ENCODE measurements around the gene ESR1. TPM values are rescaled to one million over a fixed set of nuclear protein-coding genes. Genes with fewer than 3 reads are reported as not detected.
A peak's percentile ranks its signal among the peaks of the same experiment; 100 is the strongest.

The ESR1 gene
- total RNA-seq, 1 donor from 2014 or later: 1.9 TPM

DNA sequence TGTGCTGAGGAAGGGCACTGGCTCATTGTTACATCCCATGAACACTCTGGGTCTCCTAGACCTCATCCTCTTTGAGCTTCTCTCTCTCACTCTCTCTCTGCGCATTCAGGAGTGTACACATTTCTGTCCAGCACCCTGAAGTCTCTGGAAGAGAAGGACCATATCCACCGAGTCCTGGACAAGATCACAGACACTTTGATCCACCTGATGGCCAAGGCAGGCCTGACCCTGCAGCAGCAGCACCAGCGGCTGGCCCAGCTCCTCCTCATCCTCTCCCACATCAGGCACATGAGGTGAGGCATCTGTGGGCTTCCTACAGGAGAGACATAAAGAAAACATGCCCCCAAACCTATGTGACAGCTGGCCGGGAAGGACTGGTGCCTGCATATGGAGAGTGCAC, 286.8 kb downstream of the ESR1 start:
- DNase-seq (ENCODE audit: low spot score): no peak

DNA sequence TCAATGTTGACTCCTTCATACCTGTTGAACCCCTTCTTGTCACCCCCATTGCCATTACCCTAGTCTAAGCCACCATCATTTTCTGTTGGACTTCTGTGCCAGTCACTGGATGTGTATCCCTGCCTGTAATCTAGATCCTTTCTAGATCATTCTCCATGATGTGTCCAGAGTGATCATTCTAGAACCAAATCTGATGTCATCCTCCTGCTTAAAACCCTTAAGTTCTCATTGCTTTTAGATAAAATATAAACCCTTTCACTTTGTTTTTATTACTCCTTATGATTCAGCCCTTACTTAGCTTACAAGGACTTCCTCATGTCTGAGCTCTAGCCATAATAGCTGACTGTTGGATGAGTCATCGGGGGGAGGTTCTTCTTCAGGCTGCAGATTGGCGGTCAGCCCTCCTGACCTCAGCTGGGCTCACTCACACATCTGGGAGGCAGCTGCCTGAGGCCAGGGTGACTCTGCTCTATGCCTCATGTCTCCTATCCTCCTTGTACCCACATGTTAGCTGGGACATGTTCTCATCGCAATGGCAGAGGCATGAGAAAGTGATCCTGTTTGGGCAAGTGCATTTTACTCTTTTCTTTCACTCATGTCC, 287.6 kb downstream of the ESR1 start:
- peak; percentile 74 for DNase-seq (ENCODE audit: low spot score)

DNA sequence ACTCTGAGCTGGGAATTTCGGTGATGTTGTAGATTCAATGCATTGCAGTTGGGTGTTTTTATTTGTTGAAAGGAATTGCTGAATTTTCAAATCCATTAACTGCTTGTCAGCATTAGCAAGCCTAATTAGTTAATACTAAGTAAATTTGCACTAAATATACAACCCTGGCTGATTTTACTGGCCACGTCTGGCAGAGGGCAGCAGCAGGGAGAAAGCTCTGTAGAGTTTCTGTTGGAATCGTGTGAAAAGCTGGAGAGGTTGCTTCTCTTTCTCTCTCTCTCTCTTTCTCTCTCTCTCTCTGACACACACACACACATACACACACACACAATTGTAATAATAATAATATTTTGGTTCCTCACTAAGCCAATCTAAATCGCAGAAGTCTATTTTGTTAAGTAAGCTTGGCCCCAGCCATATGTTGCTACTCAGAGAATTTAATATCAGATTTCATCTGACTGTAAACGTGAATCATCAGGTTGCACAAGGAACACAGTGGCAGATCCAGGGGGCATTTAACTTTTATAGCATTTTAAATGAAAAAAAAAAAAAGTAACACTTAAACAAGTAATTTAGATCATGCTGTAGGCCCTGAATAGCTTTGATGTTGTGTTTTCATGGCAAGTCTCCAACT, 289.5 kb downstream of the ESR1 start:
- no peak for DNase-seq (ENCODE audit: low spot score)

DNA sequence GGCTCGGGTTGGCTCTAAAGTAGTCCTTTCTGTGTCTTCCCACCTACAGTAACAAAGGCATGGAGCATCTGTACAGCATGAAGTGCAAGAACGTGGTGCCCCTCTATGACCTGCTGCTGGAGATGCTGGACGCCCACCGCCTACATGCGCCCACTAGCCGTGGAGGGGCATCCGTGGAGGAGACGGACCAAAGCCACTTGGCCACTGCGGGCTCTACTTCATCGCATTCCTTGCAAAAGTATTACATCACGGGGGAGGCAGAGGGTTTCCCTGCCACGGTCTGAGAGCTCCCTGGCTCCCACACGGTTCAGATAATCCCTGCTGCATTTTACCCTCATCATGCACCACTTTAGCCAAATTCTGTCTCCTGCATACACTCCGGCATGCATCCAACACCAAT, 291.2 kb downstream of the ESR1 start:
- no peak for DNase-seq (ENCODE audit: low spot score)

DNA sequence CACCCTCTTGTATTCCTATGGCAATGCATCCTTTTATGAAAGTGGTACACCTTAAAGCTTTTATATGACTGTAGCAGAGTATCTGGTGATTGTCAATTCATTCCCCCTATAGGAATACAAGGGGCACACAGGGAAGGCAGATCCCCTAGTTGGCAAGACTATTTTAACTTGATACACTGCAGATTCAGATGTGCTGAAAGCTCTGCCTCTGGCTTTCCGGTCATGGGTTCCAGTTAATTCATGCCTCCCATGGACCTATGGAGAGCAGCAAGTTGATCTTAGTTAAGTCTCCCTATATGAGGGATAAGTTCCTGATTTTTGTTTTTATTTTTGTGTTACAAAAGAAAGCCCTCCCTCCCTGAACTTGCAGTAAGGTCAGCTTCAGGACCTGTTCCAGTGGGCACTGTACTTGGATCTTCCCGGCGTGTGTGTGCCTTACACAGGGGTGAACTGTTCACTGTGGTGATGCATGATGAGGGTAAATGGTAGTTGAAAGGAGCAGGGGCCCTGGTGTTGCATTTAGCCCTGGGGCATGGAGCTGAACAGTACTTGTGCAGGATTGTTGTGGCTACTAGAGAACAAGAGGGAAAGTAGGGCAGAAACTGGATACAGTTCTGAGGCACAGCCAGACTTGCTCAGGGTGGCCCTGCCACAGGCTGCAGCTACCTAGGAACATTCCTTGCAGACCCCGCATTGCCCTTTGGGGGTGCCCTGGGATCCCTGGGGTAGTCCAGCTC, 292.1 kb downstream of the ESR1 start:
- DNase-seq (ENCODE audit: low spot score): no peak

DNA sequence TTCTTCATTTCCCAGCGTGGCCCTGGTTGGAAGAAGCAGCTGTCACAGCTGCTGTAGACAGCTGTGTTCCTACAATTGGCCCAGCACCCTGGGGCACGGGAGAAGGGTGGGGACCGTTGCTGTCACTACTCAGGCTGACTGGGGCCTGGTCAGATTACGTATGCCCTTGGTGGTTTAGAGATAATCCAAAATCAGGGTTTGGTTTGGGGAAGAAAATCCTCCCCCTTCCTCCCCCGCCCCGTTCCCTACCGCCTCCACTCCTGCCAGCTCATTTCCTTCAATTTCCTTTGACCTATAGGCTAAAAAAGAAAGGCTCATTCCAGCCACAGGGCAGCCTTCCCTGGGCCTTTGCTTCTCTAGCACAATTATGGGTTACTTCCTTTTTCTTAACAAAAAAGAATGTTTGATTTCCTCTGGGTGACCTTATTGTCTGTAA, 292.7 kb downstream of the ESR1 start:
- DNase-seq (ENCODE audit: low spot score): no peak

DNA sequence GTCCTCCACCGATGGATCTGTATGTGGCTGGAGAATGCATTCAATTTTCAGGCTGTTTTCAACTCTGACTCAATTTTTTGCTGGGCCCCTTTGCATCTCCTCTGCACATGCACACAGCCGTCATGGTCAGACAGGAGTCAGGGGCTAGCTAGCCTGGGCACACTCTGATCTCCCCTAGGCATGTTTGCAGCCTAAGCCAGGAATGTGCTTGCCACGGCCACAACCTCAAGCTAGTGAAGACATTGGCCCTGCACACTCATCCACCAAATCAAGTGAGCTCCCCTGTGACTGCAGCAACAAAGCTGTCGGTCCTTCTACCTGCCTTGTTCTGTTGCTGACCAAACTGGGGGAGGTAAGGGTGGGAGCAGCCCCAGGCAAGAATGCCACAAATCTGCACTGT, 300.5 kb downstream of the ESR1 start:
- no peak for DNase-seq (ENCODE audit: low spot score)

DNA sequence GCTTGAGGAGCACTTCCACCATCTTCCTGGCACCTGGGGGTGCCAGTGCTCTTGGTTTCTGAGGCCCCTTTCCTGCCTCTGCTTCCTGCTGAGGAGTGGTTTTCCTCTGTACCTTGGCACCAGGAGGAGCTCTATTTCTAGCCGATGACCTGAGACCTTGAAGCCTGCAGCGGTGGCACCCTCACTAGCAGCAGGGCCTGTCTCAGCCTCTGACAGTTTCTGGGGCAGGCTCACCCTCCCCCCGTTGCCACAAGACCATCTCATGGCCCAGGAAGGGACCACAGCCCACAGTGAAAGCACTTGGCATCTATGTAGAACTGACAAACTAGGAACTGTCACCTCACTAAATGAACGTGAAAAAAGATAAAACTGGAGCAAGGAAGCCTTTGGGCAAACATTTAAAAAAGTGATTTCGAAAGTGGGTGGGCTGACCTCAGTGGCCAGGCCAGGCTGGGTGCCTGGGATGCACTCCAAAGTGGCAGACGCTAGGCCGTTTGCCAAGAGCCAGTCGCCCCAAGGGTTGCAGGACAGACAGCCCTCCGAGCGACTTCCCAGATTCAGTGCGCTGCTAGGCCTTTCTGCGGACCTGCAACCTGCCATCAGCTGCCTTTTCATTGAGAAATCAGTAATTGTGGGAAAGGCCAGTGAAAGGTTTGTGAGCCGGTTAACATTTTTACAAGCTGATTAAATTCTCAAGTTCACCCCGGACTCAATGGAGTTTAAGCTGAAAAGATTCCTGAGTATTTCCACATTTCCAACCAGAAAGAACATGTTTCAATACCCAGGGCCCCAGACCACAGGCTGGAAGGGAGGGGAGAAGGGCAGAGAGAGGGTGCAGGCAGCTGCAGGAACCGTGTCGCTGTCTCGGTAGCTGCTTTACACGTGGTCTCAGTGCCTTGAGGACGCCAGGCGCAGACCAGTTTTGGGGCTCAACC, 303.7 kb downstream of the ESR1 start:
- DNase-seq (ENCODE audit: low spot score): no peak

DNA sequence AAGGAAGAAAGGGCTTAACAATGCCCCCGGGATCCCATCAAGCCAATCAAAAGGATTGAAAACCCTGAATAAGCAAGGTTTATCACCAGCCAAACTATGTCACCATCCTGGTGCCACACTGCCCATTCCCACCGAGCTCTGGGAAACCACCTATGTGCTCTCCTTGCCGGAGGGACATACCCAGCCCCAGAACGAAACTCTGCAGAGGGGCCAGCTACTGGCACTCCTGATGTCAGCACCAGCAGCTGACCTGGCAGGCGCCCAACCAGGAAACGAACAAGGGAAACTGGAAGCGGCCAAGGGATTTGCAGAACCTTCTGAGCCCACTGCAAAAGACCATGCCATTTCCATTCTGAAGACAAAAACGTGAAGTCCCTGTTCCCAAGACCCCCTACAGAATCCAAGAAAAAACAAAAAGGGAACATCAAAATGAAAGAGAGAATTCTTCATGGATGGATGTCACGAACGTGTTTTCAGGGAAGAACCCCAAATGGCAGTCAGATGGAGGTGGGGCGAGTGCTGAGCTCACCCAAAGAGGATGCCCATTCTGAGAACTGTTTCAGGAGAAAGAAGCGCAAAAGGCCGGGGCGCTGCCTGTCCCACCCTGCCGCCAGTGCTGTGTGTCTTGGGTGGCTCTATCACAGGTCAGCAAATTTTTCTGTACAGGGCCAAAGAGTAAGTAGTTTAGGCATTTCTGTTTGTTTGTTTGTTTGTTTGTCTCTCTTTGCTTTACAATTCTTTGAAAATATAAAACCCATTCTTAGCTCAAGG, 305.2 kb downstream of the ESR1 start:
- DNase-seq (ENCODE audit: low spot score): peak; percentile 54

DNA sequence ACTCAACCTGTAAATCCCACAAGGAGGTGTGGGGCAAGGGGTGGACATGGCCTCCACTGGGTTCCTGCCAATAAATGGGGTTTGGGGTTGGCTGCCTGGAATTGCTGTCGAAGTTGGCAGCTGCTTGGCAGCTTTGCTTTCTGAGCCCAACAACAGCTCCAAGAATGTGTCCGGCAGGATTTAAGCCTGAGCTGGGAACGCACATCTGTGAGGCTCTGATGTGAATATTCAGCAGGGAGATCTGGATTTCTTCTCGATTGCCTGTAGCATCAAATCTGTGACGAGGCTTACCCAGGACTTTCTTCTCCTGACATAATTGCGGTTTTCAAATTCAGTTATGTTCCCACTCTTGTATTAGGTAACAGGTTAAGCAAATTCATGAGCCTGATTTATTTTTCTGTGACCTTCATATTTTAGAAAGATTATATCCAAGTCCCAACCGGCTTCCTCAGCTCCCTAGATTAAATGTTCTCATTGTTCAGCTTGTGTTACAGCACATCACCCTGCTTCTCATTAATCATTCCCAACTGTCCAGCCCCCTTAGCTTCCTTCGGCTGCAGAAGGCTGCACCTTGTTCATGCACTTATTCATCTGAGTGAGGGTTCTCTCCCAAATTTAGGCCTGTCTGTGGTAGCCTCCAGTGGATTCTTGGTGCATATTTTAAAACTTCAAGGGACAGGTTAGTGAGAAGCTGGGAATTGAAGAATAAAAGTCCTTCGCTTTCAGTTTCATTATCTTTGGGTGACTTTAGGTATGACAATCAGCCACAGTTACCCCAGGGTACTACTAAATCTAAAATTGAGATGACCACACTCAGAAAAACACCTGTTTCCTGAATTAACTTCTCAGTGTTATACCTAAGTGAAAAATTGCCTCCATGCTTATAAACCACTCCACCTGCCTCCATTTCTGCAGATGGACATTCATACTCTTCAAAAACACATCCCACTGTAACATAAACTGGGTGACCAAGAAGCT, 310.0 kb downstream of the ESR1 start:
- DNase-seq (ENCODE audit: low spot score): no peak

DNA sequence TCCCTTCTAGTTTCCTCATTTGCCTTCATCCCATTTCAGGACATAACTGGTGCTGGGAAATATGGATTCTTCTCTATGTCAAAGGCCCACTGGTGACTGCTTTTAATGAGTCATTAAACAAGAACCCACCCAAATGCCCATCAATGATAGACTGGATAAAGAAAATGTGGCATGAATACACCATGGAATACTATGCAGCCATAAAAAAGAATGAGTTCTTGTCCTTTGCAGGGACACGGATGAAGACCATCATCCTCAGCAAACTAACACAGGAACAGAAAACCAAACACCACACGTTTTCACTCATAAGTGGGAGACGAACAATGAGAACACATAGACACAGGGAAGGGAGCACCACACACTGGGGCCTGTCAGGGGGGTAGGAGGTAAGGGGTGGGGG, 310.7 kb downstream of the ESR1 start:
- DNase-seq (ENCODE audit: low spot score): no peak

DNA sequence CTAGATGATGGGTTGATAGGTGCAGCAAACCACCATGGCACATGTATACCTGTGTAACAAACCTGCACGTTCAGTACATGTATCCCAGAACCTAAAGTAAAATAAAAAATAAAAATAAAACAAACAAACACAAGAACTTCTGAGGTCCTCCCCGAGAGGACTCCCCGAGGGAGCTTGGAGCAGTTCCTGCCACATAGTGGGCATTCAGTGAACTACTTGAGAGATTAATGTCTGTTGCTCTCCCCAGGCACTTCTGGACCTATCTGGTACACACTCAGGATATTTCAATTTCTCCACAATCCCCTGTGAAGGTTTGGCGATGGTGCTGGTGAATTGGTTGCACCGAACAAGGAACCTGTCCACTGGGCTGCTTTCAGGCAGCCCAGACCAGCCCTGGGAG, 311.2 kb downstream of the ESR1 start:
- DNase-seq (ENCODE audit: low spot score): no peak

DNA sequence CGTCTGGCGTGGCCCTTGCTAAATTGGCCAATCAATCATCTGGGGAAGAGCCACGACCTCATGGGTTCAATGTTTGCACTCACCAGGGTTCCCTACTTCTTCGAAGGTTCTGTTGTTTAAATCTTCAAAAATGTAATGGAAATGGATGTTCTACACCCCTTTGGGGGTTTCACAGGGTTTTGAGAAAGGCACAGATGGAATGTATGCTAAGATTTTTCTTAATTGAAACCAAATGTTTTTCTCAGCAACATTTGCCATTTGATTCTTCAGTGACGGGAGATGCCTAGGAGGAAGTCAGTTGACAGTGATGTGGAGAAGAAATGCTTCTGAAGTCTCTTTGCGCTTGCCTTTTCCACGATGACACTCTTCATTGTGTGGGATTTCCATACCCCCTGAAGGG, 312.3 kb downstream of the ESR1 start:
- DNase-seq (ENCODE audit: low spot score): no peak

DNA sequence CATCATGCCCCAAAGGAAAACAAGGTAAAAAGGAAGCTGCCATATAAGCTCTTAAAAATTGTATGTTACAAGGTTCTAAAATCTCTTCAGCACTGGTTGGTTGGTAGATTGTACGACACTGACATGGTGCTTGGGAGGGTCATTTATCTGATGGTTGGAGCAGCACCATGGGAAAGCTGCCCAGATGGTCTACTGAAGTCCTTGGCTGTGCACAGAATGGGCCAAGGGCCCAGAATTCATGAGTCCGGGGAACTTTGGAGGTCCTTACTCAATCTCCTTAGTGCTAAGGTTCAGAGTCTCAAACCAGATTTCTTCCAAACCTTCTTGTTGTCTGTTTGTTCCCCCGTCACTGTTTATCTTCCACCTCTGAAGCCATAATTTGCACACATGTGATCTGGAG, 314.4 kb downstream of the ESR1 start:
- DNase-seq (ENCODE audit: low spot score): no peak

DNA sequence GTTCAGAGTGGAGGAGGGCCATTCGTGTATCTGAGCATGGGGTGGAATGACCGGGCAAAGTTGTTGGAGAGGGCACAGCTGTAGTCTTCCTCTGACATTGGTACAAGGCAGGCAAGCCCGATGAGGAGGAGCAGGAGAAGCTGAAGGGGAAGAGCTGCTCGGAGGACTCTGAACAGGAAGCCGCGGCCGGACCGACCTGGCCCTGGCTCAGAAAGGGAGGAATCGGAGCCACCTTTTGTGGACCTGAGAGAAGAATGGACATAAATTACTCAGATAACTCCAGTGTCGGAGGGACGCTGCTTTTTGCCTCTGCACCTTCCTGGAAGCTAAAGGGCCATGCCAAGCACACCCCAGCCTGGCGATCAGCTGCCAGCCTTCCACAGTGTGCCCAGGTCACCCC, 315.0 kb downstream of the ESR1 start:
- DNase-seq (ENCODE audit: low spot score): no peak

DNA sequence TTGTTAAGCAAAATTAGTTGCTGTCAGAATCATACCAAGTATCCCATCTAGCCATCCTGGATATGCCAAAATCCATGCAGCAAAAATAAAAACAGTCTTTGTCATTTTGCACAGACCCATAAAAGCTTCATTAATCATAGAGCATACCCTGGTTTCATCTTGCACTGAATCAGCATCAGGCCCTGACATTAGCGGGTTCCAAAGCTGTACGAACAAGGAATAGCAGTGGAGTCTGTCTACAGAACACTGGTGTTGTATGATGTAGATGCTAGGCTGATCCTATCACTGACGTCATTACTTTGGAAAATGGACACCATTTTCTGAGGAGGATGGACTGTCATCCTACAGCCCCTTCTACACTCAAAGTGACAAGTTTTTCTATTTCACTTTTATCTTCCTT, 315.6 kb downstream of the ESR1 start:
- DNase-seq (ENCODE audit: low spot score): no peak

DNA sequence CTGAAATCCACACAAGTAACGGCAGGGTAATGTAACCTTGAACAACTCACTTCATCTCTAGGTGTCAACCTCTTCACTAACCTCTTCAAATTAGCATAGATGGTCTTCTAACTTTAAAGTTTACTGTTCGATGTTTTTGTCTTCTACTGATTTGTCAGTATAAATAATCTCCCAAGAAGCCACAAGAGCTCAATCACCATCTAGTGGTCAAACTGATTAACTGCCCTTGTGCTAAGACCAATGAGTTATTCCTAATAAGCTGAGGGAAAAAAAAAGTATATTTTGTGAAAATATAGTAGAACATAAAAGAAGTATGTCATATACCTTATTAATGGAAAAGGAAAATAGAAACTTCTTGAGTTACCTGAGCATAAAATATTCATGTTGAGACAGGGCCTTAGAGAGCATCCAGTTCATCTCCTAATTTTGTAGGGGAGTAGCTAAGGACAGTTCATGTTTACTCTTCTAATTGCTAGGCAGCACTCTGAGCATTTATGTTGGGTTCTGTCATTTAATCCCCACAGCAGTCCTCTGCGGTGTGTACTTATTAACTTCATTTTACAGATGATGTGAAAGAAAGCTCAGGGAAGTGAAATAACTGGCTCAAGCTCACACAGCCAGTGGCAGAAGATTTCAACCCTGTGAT, 317.1 kb downstream of the ESR1 start:
- no peak for DNase-seq (ENCODE audit: low spot score)

DNA sequence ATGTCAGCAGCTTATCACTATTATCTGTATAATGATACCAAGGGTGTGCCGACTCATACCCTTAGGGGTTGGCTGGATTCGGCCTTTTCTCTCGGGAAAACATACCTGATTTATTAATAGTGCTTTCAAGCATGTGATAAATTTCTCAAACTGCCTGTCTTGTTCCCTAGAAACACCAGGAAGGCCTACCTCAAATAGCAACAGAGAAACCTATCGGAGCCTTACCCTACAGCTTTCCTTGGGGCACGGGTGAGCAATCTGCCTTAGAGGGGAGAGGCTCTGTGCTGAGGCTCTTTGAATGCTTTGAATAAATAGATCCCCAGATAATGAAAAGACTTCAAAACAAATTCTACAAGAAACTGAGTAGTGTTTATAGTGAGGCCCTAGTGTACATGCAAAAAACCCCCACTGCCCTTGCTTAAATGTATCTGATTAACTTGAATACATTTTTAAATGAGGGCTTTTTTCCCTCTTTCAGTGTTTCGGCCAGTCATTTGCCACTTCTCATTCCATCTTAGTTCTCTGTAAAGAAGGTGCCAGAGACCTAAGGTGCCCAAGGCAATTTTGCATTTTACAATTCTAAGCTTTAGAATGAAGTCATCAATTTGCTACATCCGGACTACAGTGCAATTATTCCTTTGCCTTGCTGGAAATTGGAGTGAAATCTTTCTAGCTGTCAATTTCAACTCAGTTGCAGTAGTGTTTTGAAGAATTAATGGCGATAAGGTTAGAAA, 320.1 kb downstream of the ESR1 start:
- no peak for DNase-seq (ENCODE audit: low spot score)

DNA sequence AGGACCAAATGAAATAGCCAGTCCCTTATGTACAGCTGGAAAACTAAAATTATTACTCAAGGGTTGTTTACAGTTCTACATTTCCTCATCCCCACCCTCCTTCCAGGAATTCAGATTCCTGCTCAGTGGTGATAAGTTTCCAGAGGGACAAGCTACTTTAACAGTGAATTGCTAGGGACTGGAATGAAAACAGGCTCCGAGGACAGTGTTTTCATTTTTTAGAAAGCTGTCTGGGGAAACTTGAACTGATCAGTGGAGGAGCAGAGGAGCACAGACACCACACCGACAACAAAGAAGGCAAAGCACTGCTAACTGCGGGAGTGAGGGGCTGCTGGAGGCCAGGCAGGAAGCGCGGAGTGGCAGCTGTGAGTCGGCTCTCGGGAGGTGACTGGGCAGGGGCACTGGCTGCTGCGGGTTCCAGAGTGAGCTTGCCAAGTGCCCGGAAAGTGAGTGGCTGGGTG, 322.2 kb downstream of the ESR1 start:
- no peak for DNase-seq (ENCODE audit: low spot score)

Measured in mucosa of gallbladder (tissue), 1 donor.